DND-41 (cell line): Measurements from ENCODE around the gene TMEM106B.

Experiments
- EZH2 ChIP-seq: IDR thresholded peaks from 3 replicates; pipeline ENCODE4 v1.6.1; 2012; ENCODE audit warnings: borderline replicate concordance, low read depth, mild to moderate bottlenecking, moderate library complexity, low read length, inconsistent platforms; ENCODE audit not compliant: severe bottlenecking
- TF ChIP-seq, protein P1 (sequence below): IDR thresholded peaks from 2 replicates; pipeline ENCODE4 v1.5.1; 2012; ENCODE audit warnings: borderline replicate concordance, low read length, moderate library complexity, mild to moderate bottlenecking; ENCODE audit not compliant: poor library complexity, severe bottlenecking; ENCODE audit errors: extremely low read depth

DNA sequence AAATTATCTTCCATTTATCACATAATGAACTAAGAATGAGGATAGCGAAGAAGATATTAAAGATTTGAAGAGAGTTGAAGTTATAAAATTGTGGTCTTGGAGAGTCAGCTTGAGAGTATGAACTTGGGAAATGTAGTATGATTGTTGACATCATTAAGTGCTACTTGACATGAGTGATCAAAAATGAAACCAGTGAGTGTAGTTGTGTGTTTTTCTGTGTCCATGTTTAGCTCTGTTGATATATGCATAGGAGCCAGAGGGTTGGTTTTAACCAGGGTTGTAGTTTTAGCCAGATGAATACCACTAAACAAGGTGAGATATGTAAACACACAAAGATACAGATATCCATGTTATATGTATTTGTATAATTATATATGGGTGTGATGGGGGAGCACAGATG lies 6.2 kb downstream of the TMEM106B start:
- TF ChIP-seq, protein P1, sequence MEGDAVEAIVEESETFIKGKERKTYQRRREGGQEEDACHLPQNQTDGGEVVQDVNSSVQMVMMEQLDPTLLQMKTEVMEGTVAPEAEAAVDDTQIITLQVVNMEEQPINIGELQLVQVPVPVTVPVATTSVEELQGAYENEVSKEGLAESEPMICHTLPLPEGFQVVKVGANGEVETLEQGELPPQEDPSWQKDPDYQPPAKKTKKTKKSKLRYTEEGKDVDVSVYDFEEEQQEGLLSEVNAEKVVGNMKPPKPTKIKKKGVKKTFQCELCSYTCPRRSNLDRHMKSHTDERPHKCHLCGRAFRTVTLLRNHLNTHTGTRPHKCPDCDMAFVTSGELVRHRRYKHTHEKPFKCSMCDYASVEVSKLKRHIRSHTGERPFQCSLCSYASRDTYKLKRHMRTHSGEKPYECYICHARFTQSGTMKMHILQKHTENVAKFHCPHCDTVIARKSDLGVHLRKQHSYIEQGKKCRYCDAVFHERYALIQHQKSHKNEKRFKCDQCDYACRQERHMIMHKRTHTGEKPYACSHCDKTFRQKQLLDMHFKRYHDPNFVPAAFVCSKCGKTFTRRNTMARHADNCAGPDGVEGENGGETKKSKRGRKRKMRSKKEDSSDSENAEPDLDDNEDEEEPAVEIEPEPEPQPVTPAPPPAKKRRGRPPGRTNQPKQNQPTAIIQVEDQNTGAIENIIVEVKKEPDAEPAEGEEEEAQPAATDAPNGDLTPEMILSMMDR = no peak
- TF ChIP-seq EZH2 = no peak
